Caki2 (cell line): Measurements from ENCODE around the gene WDR18. TPM values are rescaled to one million over a fixed set of nuclear protein-coding genes. Genes with fewer than 3 reads are reported as not detected.
"Not testable (repeated sequence)": the region's sequence is repeated elsewhere in the genome, so short reads cannot be mapped to it uniquely, and the experiment has no call there.

ENCODE experiments used
- DNase-seq: peaks from one replicate; pipeline ENCODE4 v3.0.0-alpha.2; 2015; ENCODE audit warnings: low read depth
- in situ Hi-C: cut with HindIII; loops from 2 replicates; pipeline ENCODE4 v1.10.0; 2016; ENCODE audit warnings: low sequenced_read_pairs, low pct_unique_long_range_greater_than_20kb, mixed read lengths
- total RNA-seq: library from RNA; depleted of rRNA; stranded (reverse); fragments of >200 nt; shearing (Covaris generic); gene quantifications from 2 replicates; pipeline ENCODE4 v1.2.3, GENCODE V29; 2014; ENCODE audit warnings: low replicate concordance

The WDR18 gene
- total RNA-seq, 1 experiment from 2014 or later, result 99.1 TPM

DNA sequence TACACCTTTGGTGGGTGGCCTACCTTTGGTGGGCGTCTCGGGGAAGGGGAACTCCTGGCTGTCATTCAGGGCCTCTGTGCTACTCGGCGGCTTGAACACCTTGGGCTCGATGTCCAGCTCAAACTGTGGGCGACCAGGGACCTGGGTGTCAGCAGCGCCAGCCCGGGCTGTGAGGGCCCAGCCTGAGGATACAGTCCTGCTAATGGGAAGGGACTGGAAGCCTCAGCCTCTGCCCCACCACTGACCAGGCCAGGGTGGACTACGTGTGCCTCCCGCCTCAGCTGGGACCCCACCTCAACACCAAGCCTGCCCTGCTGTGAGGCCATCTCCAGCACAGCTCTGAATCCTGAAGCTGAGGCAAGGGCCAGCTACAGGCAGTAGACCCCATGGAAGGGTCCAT, 29.1 kb downstream of the WDR18 start:
- in situ Hi-C loops, result no loop called here
- DNase-seq, result no peak

DNA sequence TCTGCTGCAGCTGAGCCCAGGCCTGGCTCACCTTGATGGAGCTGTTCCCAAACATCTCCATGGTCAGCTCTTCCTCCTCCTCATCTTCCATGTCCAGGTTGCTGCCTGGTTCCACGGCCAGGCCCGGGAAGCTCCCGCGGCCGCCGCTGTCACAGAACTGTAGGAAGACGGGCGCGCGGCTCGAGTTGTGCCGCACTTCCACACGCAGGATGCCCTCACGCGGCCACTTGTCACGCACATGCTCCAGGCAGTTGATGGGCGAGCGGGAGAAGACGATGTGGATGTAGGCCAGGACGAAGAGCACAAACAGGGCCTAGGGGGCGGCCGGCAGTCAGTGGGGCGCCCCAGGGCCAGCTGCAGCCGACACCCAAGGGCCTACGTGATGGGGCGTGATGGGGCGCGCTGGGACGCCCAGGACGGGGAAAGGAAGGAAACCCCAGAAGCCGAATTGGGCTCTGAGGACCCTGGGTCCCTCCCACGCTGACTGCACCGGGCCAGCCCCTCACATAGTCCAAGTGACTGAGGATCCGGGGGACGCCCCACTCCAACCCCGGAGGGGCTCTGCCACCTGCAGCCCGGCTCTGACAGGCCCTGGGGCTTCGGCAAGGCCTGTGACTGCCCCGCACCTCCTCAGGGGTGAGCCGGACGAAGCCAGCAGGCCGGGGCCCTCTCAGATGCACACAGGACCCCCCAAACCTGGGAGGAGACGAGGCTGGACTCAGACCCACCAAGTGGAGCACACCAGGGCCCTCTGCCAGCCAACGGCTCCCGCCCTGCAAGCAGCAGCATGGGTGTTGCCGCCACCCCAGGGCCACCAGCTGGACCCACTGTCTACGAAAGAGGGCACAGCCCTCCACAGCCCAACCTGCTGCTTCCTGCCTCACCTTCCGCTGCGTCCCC, 30.3 kb downstream of the WDR18 start:
- in situ Hi-C loops, result no loop called here
- no peak for DNase-seq

DNA sequence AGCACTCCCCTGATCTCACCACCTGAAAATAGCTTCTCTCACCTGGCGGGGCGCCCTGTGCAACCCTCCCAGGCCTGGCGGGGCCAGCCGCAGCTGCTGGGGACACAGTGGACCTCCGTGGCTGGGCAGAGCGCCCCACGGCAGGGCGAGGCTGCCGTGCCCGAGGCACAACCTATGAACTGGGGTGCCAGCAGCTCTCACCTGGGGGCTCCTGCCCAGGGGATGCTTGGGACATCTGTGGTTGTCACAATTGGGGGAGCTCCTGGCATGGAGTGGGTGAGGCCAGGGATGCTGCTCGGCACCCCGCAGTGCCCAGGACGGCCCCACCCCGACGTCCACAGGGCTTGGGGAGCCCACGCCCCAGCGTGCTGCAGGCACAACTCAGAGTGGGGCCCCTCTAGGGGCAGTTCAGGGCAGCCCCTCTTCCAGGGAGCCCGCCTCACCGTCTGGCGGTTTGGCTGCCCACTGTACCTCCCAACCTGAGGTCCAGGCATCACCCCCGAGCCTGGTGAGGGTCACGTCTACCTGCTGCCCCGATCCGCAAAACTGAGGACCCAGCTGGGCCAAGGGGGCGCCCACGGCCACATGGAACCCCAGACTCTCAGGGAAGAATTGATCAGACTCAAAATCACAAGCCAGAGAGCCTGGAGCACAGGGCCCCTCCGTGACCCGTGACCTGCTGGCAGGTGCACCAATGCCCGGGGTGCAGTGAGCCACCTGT, 31.1 kb downstream of the WDR18 start:
- no peak for DNase-seq
- in situ Hi-C loops, result no loop called here

DNA sequence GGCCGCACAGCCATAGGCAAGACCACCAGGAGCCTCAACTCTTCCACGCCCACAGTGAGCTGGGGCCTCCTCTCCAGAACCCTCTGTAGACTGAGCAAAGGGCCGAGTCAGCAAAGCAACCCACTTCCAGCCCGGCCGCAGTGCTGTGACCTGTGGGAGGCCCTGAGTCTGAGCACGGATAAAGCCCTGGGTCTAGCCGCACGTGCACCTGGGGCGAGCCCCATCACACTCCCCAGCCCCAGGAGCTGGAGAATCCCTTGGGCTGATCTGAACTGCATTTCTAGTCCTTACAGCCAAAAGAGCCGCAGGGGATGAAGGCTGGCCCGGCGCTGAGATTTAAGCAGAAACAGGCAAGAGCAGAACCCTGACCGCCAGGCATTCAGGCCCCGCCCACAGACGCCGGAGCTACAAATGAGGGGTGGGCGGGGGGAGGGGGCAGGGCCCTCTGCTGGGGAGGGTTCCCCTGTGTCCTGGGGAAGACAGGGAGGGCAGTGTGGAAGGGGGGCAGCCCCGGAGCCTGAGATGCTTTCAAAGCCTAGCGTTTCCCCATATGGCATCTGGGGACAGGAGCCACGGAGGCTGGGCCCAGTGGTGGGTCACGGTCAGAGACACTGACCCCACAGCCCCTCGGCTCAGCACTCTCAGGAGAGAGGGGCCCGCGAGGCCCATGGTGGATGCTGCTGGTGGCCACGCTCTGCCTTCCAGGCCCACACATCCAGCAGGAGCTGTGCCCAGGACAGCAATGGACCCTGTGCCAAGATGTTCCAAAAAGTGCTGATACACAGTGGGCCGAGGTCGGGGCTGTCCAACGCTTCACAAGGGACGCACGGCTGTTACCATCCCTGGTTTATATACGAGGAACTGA, 31.9 kb downstream of the WDR18 start:
- no peak for DNase-seq
- in situ Hi-C loops, result no loop called here

DNA sequence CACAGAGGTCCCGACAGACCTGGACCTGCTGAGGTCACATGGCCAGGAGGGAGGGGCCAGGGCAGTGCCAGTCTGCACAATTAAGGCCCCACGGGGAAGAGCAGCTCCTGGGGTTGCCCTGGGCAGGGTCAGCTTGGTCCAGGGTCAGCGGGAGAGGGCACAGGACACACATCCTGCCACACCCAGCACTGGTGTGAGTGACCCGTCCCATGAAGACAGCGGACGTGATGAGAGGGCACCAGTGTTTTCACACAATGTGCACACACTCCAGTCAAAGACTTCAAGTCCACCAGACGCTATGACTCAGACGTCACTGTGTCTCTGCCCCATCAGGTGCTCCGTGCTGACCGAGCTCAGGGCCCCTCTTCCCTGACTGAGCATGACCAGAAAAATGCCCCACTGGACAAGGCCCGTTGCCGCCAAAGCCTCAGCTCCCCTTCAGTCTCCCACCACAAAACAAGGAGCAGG, 32.5 kb downstream of the WDR18 start:
- in situ Hi-C loops, result no loop called here
- DNase-seq, result peak; percentile 87

DNA sequence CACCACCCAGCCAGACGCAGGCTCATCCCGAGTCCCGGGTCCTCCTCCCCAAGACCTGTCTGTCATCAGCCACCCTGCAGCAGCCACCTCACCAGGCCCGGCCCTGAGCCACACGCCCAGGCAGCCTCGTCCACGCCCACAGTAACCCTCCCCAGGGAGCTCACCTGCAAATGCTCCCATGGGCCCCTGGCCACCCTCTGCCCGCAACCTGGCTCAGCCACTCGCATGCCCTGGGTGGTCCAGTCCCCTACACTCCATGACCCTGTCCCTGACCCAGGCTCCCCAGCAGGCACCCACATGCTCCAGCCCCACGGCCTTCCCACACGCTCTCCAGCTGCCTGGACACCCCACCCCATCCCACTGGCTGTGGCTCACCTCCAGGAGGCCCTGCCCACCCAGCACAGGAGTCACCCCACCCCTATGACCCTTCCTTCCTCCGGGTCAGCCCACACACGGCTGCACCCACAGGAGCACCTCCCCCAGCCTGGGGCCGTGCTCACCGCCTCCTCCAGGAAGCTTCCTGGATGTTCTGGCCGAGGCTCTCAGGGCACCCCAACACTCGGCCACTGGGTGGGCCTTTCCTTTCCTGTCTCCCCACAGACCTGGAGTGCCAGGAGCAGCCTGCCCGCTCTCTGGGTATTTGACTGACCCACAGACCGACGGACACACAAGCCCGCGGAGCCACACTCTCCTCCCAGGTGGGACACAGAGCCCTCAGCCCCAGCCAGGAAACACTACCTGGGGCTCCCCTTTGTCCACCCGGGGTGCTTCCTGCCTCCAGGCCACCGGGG, 33.2 kb downstream of the WDR18 start:
- no peak for DNase-seq
- in situ Hi-C loops, result no loop called here

DNA sequence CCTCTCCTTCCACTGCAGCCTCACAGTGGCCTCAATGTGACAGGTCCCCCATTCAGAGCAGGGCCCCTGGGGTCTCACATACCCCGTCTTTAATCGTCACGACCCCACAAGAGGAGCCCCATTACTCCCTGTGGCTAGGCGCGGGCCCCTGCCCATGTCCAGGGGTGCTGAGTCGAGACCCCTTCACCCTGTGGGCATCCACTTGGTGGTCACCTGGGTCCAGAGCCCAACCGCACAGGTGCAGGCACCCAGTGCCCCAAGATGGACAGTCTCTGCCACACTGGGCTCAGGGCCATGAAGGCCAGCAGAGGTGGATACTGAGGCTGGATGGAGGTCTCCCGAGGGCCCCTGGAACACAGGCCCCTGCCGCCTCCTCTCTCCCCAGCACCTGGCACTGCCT, 33.8 kb downstream of the WDR18 start:
- DNase-seq, result no peak
- in situ Hi-C loops, result no loop called here

DNA sequence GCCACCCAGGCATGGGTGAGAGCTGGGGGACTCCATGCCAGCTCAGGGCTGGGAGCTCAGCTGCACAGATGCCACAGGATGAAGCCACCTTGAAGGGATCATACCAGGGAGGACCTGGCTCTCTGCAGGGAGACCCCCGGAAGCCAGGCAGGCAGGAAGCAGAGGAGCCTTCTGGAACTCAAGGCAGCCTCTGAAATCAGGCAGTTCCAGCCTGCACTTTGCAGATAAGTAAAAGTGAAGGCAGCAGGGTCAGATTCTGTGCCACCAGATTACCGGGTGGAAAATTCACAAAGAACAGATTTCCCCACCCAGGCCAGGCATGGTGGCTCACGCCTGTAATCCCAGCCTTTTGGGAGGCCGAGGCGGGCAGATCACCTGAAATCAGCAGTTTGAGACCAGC, 34.2 kb downstream of the WDR18 start:
- DNase-seq, result no peak

DNA sequence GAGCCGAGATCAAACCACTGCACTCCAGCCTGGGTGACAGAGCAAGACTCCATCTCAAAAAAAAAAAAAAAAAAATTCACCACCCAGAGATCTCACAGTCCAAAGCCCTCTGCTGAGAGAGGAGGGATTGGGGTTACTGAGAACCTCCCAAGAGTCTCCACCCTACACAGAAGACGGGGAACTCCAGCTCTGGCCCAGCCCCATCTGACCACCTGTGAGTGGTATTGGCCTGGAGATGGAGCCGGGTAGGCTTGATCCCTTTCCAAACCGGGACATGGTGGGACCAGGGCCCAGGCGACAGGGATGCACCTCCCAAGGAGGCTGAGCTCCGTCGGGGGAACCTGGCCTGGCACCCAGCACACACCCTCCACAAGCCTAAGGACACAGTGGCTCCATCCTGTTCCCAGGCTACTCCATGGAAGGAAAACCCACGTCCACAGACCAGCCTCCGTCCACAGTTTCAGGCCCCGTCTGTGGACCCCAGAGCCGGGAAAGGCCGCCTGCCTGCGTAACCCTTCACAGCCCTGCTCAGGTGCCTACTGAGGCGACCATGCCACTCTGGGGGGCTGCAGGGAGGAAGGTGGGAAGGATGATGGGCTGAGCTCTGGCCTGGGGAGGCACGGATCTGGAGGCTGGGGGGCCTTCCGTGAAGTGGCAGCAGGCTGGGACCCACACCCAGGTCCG, 34.9 kb downstream of the WDR18 start:
- in situ Hi-C loops, result no loop called here
- no peak for DNase-seq

More for the DNA sequence above, 34.2 kb downstream of the WDR18 start:
- in situ Hi-C loops, result no loop called here

DNA sequence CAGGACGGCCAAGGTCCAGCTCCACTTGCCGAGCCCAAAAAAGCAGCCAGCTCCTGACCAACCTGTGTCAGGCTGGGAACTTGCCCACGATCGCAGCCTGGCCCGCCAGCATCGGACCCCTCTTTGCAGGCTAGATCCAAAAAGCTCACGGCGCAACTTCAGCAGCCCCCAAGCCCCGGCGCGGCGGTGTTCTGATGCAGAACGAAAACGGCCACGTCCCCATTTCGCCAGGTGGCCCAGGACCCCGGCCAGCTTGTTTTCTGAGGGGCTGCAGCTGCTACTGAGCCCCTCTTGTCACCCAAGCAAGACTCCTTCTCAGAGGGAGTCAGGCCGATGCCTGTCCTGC, 35.4 kb downstream of the WDR18 start:
- DNase-seq, result no peak
- in situ Hi-C loops, result no loop called here

DNA sequence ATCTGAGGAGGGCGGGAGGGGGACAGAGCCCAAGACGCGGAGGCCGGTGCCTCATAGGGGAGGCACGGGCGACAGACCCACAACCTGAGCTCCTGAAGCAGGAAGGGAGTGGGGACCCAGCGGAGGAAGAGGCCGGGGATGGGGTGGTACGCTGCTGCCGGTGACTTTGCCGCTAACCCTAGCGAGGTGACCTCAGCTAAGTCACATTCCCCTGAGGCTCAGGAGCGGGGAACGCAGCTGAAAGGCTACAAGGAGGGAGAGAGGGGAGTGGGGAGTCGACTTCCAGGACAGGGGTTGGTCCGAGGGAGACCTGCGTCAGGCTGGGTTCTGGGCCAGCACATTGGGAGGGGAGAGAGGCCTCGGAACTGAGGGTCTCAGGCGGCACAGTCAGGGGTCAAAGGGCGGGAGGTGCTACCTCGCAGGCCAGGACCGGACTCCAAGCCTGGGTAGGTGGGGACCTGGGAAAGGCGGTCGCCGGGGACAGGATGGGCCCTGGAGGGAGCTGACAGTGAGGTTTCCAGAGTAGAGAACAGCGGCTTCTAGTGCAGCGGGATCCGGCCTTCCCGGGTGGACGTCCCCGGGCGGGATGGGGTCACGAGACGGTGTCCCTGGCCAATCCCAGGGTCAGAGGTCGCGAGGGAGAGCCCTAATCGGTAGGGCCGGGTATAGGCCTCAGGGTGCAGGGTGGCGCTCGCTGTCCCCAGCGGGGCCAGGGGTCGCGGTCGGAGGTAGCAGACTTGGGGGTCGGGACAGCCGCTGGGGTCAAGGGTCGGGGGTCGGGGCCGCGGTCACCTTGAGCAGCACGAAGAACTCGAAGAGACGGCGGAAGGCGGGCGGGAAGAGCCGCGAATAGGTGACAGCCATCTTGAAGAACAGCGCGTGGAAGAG, 36.1 kb downstream of the WDR18 start:
- in situ Hi-C loops, result no loop called here
- DNase-seq, result no peak

DNA sequence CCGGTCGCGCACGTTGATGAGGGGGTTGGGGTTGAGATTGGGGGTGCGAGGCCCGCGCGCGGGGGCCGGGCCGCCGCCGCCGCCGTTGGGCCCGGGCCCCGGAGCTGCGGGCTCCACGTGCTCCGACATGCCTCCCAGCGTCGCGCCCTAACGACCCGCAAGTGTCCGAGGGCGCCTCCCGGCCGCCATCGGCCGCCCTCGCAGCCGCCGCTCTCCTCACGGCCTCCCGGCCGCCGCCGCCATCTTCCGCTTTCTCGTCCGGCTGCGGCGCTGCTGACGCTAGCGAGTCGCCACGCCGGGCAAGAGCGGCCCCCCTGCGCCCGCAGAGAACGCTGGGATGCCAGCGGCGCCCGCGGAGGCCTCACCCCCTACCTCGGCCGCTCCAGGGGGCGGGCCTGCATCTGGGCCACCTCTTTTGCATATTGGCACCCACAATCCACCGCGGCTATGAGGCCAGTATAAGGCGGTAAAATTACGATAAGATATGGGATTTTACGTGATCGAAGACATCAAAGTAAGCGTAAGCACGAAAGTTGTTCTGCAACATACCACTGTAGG, 36.8 kb downstream of the WDR18 start, which contains the start of gene TMEM259:
TSS of gene TMEM259 (minus strand) at position 256 of the 558 bp plus-strand sequence. CDS start at position 129, 127 bp downstream.
- in situ Hi-C loops, result no loop called here
- DNase-seq, result peak; percentile 93

DNA sequence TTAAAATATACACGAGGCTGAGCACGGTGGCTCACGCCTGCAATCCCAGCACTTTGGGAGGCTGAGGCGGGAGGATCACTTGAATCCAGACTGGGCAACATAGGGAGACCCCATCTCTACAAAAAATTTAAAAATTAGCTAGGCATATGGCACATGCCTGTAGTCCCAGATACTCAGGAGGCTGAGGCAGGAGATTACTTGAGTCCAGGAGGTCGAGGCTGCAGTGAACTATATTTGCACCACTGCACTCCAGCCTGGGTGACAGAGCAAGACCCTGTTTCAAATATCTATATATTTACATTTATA, 39.7 kb downstream of the WDR18 start:
- DNase-seq, in situ Hi-C loops: not testable (repeated sequence)

DNA sequence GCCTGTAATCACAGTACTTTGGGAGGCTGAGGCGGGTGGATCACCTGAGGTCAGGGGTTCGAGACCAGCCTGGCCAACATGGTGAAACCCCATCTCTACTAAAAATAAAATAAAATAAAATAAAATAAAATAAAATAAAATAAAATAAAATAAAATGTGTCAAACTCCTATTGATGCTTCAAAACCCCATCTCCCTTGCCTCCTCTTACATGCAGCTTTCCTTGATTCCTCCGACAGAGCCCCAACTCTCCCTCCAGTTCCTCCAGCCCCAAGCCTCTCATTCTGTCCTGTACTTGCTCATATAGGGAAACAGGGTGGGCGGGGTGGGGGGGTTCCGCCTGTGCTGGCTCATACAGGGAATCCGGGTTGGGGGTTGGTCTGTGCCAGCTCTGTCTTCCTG, 40.9 kb downstream of the WDR18 start:
- in situ Hi-C loops, DNase-seq: not testable (repeated sequence)

DNA sequence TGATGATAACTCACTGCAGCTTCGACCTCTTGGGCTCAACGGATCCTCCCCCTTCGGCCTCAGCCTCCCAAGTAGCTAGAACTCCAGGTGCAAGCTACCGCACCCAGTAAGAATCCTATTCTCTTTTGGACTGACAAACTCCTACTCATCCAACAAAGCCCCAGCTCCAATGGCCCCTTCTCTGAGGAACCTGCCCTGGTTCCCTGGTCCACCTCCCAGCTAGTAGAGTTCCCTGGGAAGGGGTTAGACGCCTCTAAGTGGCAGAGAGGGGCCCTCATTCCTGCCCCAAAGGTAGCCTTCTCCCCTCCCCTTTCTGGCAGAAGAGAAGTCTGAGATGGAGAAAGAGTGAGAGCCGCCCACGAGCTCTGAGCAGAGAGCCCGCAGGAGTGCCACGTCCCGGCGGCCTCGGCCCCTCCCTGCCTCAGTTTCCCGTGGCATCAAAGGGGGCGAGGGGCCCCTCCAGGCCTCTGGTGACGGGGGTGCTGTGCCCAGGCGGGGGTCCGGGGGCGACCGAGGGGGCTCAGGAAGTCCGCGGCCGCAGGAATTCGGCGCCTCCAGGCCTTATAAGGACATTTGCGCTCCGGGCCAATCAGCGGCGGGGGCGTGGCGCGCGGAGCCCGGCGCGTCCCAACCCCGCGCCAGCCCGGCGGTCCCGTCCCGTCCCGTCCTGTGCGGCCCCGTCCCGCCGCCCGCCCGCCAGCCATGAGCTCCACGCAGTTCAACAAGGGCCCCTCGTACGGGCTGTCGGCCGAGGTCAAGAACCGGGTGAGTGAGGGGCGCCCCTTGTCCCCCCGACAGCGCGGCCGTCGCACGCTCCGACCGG, 42.0 kb downstream of the WDR18 start, which contains the start of gene CNN2:
TSS of gene CNN2 (plus strand) at position 649 of the 823 bp plus-strand sequence. CDS start at position 703, 54 bp downstream.
- DNase-seq, result peak; percentile 63

More for the DNA sequence above, 42.0 kb downstream of the WDR18 start, which contains the start of gene CNN2:
- in situ Hi-C loops, result no loop called here
